GM18505 (cell line): ENCODE measurements around the gene TMEM191C.
"Not testable (repeated sequence)": the region's sequence is repeated elsewhere in the genome, so short reads cannot be mapped to it uniquely, and the experiment has no call there.

ENCODE experiments used
- ATAC-seq: cut with Tn5 transposase; IDR thresholded peaks from one replicate; pipeline ENCODE4 v1.9.1; 2021; ENCODE audit not compliant: unreplicated experiment

Gene TMEM191C

GRCh38 chr22:21498489-21498888, 31.3 kb downstream of the TMEM191C start:
- not testable (repeated sequence) for ATAC-seq

GRCh38 chr22:21499623-21500506, 32.7 kb downstream of the TMEM191C start:
- ATAC-seq: not testable (repeated sequence)

GRCh38 chr22:21510397-21510796, 43.2 kb downstream of the TMEM191C start:
- ATAC-seq: not testable (repeated sequence)

GRCh38 chr22:21512022-21512421, 44.8 kb downstream of the TMEM191C start:
- ATAC-seq: not testable (repeated sequence)

GRCh38 chr22:21514117-21514516, 46.9 kb downstream of the TMEM191C start:
- not testable (repeated sequence) for ATAC-seq

- ATAC-seq: not testable (repeated sequence)
These were observed 48.0 kb downstream of the TMEM191C start for GRCh38 chr22:21515234-21515633.

- not testable (repeated sequence) for ATAC-seq
These were observed 49.3 kb downstream of the TMEM191C start for GRCh38 chr22:21516522-21516921.

GRCh38 chr22:21516970-21517764, 50.0 kb downstream of the TMEM191C start:
- not testable (repeated sequence) for ATAC-seq
